ENCODE results near the gene CACNG7.
A peak's percentile ranks its signal among the peaks of the same experiment; 100 is the strongest.
"Not testable (repeated sequence)": the region's sequence is repeated elsewhere in the genome, so short reads cannot be mapped to it uniquely, and the experiment has no call there.

CACNG7 gene

DNA sequence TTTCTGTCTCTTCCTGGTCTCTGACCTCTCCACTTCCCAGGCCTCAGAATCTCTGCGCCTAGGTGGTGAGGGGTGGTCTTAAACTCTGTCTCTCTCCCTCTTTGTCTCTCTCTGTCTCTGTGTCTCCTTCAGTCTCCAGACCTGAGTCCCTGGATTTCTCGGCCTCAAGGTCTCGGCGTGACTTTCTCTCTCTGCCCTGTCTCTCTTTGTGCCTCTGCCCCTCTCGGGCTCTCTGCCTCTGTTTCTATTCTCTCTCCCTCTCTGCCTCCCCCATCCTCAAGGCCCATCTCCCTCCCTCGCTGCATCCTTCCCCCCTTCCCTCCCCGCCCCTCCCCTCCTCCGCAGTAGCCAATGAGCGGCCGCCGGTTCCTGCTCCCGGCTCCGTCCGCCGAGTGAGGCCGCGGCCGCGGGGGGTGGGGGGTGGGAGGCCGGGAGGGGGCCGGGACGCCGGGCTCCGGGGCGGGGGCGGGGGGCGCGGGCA, at the start of gene CACNG7:
CACNG7 (plus strand) TSS at position 344 of the 481 bp plus-strand sequence. CDS start 3,554 bp downstream, outside the sequence.
- no peak for DNase-seq (ENCODE audit: extremely low spot score, insufficient read length, low read depth)
- FAIRE-seq = no peak

- DNase-seq (ENCODE audit: extremely low spot score, insufficient read length, low read depth) (no peak), FAIRE-seq (no peak)
Observed at GRCh38 chr19:53864308-53864836, 44.7 kb upstream of the CACNG7 start.

DNA sequence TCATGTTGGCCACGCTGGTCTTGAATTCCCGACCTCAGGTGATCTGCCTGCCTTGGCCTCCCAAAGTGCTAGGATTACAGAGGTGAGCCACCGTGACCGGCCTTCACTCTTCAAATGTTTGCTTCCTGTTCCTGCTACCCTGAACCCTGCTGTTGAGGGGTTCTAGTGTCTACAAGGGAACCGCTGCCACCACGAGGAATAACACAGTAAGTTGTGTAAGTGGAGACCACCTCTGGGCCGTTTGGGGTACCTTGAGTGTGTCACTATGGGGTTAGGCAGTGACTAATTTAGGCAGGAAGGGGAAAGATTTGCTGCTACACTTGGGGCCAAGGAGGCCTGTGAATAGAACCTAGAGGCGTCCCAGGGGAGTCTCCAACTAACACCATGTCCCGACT, 43.6 kb upstream of the CACNG7 start:
- FAIRE-seq (no peak), DNase-seq (ENCODE audit: extremely low spot score, insufficient read length, low read depth) (no peak)

DNA sequence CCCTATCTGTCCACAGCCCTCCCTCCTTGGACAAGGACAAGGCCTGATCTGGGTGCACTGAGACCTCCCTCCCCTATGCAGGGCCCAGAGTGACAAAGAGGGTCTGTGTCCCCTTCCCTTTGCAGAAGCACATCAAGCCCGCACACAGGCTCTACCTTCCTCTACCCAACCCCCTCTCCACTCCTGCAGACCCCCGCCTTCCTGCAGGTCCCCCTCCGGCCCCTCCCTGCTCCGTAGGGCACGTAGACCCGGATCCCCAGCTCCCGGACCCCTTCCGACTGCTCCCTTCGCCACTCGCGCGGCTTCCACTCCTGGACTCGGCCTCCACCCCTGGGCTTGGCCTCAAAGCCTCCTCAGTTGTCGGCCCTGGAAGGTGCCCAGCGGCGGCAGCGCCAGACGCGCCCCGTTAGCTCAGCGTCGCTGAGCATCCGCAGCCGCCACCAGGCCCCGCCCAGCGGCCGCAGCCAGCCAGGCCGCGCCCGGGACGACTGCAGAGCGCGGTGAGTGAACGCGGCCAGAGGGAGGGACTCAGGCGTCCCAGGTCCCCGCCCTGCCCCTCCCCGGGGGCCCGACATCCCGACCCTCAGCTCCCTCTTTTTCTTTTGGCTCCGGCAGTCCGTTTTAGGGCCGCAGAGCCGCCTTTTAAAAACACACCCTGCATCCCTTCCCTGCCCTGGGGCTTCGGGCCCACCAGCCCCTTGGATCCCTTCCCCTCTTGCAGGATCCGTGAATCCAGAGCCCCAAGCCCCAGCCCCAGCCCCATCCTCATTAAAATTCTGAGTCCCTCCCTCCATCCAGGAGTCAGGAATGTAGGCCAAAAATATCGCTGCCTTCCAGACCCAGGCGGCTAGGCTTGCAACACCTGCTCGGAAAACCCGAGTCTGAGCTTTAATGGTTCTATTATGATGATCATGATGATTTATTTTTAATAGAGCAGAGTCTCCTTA, 42.9 kb upstream of the CACNG7 start:
- DNase-seq (ENCODE audit: extremely low spot score, insufficient read length, low read depth) (no peak), FAIRE-seq (no peak)

DNA sequence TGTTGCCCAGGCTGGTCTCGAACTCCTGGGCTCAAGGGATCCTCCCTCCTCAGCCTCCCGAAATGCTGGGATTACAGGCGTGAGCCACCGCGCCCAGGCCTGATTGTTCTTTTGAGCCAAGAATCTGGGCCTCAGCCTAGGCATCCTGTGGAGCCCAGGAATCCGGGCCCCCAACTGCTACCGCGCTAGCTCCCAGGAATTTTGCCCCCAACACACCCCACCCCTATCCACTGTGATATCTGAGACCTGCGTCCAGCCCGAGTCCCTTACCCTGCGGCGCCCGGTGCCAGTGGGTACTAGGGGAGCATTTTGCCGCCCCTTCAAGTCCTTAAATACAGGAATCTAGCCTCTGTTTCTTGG, 42.2 kb upstream of the CACNG7 start:
- DNase-seq (ENCODE audit: extremely low spot score, insufficient read length, low read depth) (no peak), FAIRE-seq (no peak)

GRCh38 chr19:53867225-53868090, 41.6 kb upstream of the CACNG7 start, which contains the start of gene MYADM:
Gene MYADM, plus strand, starts transcription at chr19:53867883. Its CDS starts 5,647 bp downstream, at chr19:53873530.
- DNase-seq (ENCODE audit: extremely low spot score, insufficient read length, low read depth) = peak; percentile 75
- FAIRE-seq = peak; percentile 71

DNA sequence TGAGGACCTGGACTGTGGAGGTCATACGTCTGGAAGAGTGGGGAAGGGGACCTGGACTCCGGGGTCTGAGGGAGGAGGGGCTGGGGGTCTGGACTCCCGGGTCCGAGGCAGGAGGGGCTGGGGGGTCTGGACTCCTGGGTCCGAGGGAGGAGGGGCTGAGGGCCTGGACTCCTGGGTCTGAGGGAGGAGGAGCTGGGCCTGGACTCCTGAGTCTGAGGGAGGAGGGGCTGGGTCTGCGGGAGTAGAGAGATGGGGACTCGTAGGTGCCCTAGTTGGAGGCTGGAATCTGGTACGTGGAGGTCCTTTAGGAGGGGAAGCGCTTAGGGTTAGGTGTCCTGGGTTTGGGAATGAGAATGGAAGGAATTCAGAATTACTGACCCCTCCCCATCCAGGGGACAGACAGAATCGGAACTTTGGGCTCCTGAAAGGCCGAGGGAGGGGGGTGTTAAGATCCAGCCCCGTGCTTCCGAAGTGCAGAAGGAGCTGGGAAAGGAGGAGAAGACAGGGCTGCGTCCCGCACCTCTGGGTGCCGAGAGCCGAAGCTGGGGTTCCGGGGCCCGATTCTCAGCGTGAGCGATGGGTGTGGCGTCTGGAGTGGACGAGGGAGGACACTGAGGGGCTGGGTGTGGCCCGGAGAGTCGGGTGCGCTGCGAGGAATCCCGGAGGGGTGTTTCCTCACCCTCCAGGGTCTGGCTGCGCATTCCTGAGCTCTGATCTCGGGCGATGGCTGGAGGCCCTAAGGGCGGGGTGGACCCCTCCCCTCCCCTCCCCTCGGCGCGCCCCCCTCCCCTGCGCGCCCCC, 40.8 kb upstream of the CACNG7 start:
- FAIRE-seq (no peak), DNase-seq (ENCODE audit: extremely low spot score, insufficient read length, low read depth) (no peak)

GRCh38 chr19:53868892-53869804, 39.9 kb upstream of the CACNG7 start:
- FAIRE-seq = peak; percentile 74

GRCh38 chr19:53869805-53870484, 39.1 kb upstream of the CACNG7 start:
- DNase-seq (ENCODE audit: extremely low spot score, insufficient read length, low read depth); FAIRE-seq: not testable (repeated sequence)

More at GRCh38 chr19:53868892-53869804, 39.9 kb upstream of the CACNG7 start:
- no peak for DNase-seq (ENCODE audit: extremely low spot score, insufficient read length, low read depth)

DNA sequence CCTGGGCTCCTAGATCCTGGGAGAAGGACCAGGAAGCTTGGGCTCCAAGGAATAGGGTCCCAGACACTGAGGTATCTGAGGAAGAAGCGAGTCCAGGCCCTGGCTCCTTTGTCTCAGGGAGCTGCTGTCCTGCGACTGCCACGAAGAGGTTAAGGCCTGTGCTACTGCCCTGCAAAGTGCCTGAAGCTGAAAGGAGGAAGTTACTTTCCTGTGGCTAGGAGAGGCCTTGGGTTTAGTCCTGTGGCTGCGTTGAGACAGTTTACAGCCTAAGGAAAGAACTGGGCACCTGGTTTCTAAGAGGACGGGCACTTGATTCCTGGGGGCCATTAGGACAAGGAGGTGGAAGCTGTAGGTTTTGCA, 38.6 kb upstream of the CACNG7 start:
- DNase-seq (ENCODE audit: extremely low spot score, insufficient read length, low read depth) (no peak), FAIRE-seq (peak; percentile 48)

GRCh38 chr19:53871454-53871853, 37.6 kb upstream of the CACNG7 start:
- FAIRE-seq (no peak), DNase-seq (ENCODE audit: extremely low spot score, insufficient read length, low read depth) (no peak)

DNA sequence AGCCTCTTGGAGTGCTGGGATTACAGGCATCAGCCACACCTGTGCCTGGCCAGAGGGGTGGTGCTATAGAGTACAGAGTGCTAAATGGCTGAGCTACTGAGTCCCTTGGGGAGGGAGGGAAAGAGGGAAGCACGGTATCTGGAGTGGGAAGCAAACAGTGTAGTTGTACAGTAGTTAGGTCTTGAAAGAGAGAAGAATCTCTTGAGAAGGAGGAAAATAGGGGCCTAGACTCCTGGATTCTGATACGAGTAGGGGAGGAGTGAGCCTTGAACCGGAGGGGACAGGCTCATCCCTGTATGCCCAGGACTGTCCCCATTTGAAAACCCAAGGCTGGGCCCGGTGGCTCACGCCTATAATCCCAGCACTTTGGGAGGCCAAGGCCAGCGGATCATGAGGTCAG, 36.3 kb upstream of the CACNG7 start:
- no peak for DNase-seq (ENCODE audit: extremely low spot score, insufficient read length, low read depth)
- no peak for FAIRE-seq

GRCh38 chr19:53873773-53874605, 35.1 kb upstream of the CACNG7 start:
- no peak for FAIRE-seq

GRCh38 chr19:53874606-53874990, 34.5 kb upstream of the CACNG7 start:
- no peak for FAIRE-seq

More at GRCh38 chr19:53873773-53874605, 35.1 kb upstream of the CACNG7 start:
- DNase-seq (ENCODE audit: extremely low spot score, insufficient read length, low read depth) = no peak

DNA sequence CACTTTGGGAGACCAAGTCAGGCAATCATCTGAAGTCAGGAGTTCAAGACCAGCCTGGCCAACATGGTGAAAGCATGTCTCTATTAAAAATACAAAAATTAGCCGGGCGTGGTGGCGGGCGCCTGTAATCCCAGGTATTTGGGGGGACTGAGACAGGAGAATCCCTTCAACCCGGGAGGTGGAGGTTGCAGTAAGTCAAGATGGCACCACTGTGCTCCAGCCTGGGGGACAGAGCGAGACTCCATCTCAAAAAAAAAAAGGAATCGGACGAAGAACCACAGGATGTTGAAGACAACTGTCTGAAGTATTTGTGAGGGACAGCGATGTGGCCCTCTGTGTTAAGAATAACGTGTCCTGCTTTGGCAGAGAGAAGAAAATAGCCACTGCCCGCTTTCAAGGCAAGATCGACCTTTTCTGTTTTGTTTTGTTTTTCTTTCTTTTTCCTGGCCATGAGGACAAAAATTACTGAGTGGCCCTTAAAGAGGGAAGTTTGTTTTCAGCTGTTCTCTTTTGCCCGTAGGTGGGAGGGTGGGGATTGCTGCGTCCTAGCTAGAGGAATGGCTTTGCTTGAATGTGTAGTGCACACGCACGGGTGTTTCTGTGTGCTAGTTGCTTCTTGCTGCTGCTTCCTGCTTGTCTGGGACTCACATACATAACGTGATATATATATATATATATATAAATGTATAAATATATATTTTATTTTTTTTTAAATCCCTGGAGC, 33.3 kb upstream of the CACNG7 start:
- FAIRE-seq = no peak
- no peak for DNase-seq (ENCODE audit: extremely low spot score, insufficient read length, low read depth)

More at GRCh38 chr19:53874606-53874990, 34.5 kb upstream of the CACNG7 start:
- no peak for DNase-seq (ENCODE audit: extremely low spot score, insufficient read length, low read depth)

DNA sequence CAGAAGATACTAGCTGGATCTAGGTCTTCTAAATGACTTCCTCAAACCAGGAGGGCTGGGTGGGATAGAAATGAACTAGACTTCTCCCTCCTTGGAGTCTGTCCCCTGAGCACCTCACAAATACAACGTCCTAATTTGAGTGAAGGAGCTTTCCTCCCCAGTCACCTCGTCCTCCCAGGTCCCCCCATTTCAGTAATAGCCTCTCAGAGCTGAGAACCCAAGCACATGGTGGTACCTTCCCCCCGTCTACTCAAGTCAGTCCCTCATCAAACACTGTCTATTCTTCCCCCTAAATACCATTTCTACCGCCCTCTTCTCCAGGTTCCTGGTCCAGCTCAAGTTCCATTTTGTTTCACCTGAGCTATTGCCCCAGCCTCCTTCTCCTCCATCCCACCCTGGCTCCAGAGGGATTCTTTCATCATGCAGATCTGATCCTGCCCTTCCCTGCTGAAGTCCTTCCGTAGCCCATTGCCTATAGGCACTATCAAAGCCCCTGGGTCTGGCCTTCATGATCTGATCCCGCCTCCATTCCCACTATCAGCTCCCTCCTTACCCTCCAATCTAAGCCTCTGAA, 32.3 kb upstream of the CACNG7 start:
- no peak for FAIRE-seq
- DNase-seq (ENCODE audit: extremely low spot score, insufficient read length, low read depth) = no peak
